Measurements from ENCODE around the gene ZNF397.

- TF ChIP-seq BHLHE40 (IDR thresholded peaks at IDR 0.05; ENCODE audit: borderline replicate concordance) = no peak
- no peak for TF ChIP-seq ELF4 (IDR thresholded peaks at IDR 0.05)
- TF ChIP-seq HDGF (IDR thresholded peaks at IDR 0.05; ENCODE audit: borderline replicate concordance) = no peak
- no peak for TF ChIP-seq FOXA1 (IDR thresholded peaks at IDR 0.05)
- no peak for TF ChIP-seq NFRKB (IDR thresholded peaks at IDR 0.05)
- TF ChIP-seq SP1 (IDR thresholded peaks at IDR 0.05) = no peak
- no peak for TF ChIP-seq CTBP1 (IDR thresholded peaks at IDR 0.05; ENCODE audit: borderline replicate concordance)
- no peak for TF ChIP-seq FOXK2 (IDR thresholded peaks at IDR 0.05)
Measured at GRCh38 chr18:35283923-35284794, 43.3 kb downstream of the ZNF397 start.

Measured in HEK293T (cell line).